ENCODE data around the gene GTPBP4. TPM values are rescaled to one million over a fixed set of nuclear protein-coding genes. Genes with fewer than 3 reads are reported as not detected.

Gene GTPBP4
- polyA plus RNA-seq, 1 donor (not counting 4 experiments of a cell fraction or from before 2014, with no cell fraction given), result 70.4 TPM

DNA sequence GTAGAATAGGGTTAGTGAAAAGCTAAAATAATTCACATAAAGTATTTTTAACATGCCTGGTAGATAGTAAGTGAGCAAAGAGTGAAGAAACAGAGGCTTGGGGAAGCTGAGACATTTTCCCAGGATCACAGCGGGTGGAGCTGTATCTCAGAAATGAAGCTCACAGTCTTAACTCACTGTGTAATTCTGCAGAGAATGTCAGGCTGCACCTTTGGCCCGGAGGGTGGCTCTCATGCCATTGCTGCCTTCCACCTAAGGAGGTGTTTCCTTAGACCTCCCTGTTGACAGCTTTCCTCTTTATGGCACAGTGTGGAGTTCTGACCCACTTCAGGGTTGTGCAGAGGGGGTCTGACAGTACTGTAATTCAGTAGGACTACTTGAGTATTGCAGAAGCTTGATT, 2.9 kb upstream of the GTPBP4 start:
- FAIRE-seq (no peak), DNase-seq (ENCODE audit: low read depth, low spot score) (no peak)
- Histone ChIP-seq H3K4me3 (ENCODE audit: control insufficient read depth in 2 of 3, extremely low read depth in 1 of 3, insufficient read depth in 2 of 3, low read depth in 1 of 3, low read length in 3 of 3) (no peak overlapping the region), H4K20me1 (ENCODE audit: control insufficient read depth, extremely low read depth, insufficient read depth, low read length) (peaks cover 6% of the 10 kb centered on the region), H3K4me2 (ENCODE audit: control insufficient read depth, extremely low read depth, insufficient read depth, low read depth, low read length) (peak overlapping the region; percentile 8), H3K9me1 (ENCODE audit: control insufficient read depth, extremely low read depth, insufficient read depth, low read length) (no peaks in the 10 kb centered on the region), H2AFZ (ENCODE audit: control insufficient read depth, low read length) (no peak overlapping the region), H3K9ac (ENCODE audit: control insufficient read depth, extremely low read depth, insufficient read depth, low read length) (no peak overlapping the region), H3K27ac (ENCODE audit: control insufficient read depth, insufficient read depth, low read length) (no peak overlapping the region), H3K27me3 (ENCODE audit: control insufficient read depth, extremely low read depth, insufficient read depth, low read length) (no peaks in the 10 kb centered on the region), H3K79me2 (ENCODE audit: control insufficient read depth, insufficient read depth, low read length) (peaks cover 27% of the 10 kb centered on the region), H3K4me1 (ENCODE audit: control insufficient read depth, extremely low read depth, insufficient read depth, low read length) (peaks cover 38% of the 10 kb centered on the region), H3K9me3 (ENCODE audit: control insufficient read depth, low read depth, low read length) (peaks cover 5% of the 10 kb centered on the region), H3K36me3 (ENCODE audit: control insufficient read depth in 2 of 2, extremely low read depth in 1 of 2, insufficient read depth in 2 of 2, low read length in 2 of 2) (peaks cover 0 to 6% of the 10 kb centered on the region in 2 experiments)
- dilution Hi-C loops (cut with MboI; ENCODE audit: extremely low pct_ligation_motif_present, low sequenced_read_pairs), result no loop called here
- TF ChIP-seq EZH2 (IDR thresholded peaks at IDR 0.05; ENCODE audit: low read length) (no peak), CTCF (optimal IDR thresholded peaks at IDR 0.05 in 1 of 3, IDR thresholded peaks at IDR 0.05 in 1 of 3, conservative IDR thresholded peaks at IDR 0.05 in 1 of 3; ENCODE audit: extremely low read depth in 1 of 3, insufficient read depth in 2 of 3, low read length in 3 of 3) (no peak)

- peaks cover 12% of the 10 kb centered on the region for H4K20me1 ChIP-seq (ENCODE audit: control insufficient read depth, extremely low read depth, insufficient read depth, low read length)
- peak overlapping the region; percentile 97 for H3K27ac ChIP-seq (ENCODE audit: control insufficient read depth, insufficient read depth, low read length)
- H3K4me3 ChIP-seq (ENCODE audit: control insufficient read depth in 2 of 3, extremely low read depth in 1 of 3, insufficient read depth in 2 of 3, low read depth in 1 of 3, low read length in 3 of 3), result no peak overlapping the region
- peaks cover 36% of the 10 kb centered on the region for H3K79me2 ChIP-seq (ENCODE audit: control insufficient read depth, insufficient read depth, low read length)
- dilution Hi-C loops (cut with MboI; ENCODE audit: extremely low pct_ligation_motif_present, low sequenced_read_pairs), result no loop called here
- no peaks in the 10 kb centered on the region for H3K9me1 ChIP-seq (ENCODE audit: control insufficient read depth, extremely low read depth, insufficient read depth, low read length)
- H3K36me3 ChIP-seq (ENCODE audit: control insufficient read depth in 2 of 2, extremely low read depth in 1 of 2, insufficient read depth in 2 of 2, low read length in 2 of 2), result peaks cover 0 to 13% of the 10 kb centered on the region in 2 experiments
- no peak overlapping the region for H2AFZ ChIP-seq (ENCODE audit: control insufficient read depth, low read length)
- peaks cover 42% of the 10 kb centered on the region for H3K4me1 ChIP-seq (ENCODE audit: control insufficient read depth, extremely low read depth, insufficient read depth, low read length)
- FAIRE-seq, result peak; percentile 84
- TF ChIP-seq CTCF (optimal IDR thresholded peaks at IDR 0.05 in 1 of 3, IDR thresholded peaks at IDR 0.05 in 1 of 3, conservative IDR thresholded peaks at IDR 0.05 in 1 of 3; ENCODE audit: extremely low read depth in 1 of 3, insufficient read depth in 2 of 3, low read length in 3 of 3) (no peak), EZH2 (IDR thresholded peaks at IDR 0.05; ENCODE audit: low read length) (no peak)
- no peak overlapping the region for H3K9ac ChIP-seq (ENCODE audit: control insufficient read depth, extremely low read depth, insufficient read depth, low read length)
- peak; percentile 70 for DNase-seq (ENCODE audit: low read depth, low spot score)
- H3K9me3 ChIP-seq (ENCODE audit: control insufficient read depth, low read depth, low read length), result no peaks in the 10 kb centered on the region
- H3K27me3 ChIP-seq (ENCODE audit: control insufficient read depth, extremely low read depth, insufficient read depth, low read length), result no peaks in the 10 kb centered on the region
- H3K4me2 ChIP-seq (ENCODE audit: control insufficient read depth, extremely low read depth, insufficient read depth, low read depth, low read length), result peak overlapping the region; percentile 81
Measured at GRCh38 chr10:986137-986825, 2.0 kb upstream of the GTPBP4 start.
